Activated CD4-positive, CD25-positive, alpha-beta regulatory T cell treated with anti-CD3 and anti-CD28 coated beads, Interleukin-2, amount 50 U/mL, for 72 hours (primary cell): Measurements from ENCODE around the gene DLGAP3.
"Not testable (repeated sequence)": the region's sequence is repeated elsewhere in the genome, so short reads cannot be mapped to it uniquely, and the experiment has no call there.

Experiments used
- DNase-seq: peaks from one replicate; pipeline ENCODE4 v3.0.0; 2021

DLGAP3 gene

GRCh38 chr1:34929497-34929852, at the start of gene DLGAP3:
Gene DLGAP3, minus strand, starts transcription at chr1:34929650. Its CDS starts 24,267 bp downstream, at chr1:34905383.
- DNase-seq = no peak

- no peak for DNase-seq
Observed at GRCh38 chr1:34978921-34979320, 49.5 kb upstream of the DLGAP3 start.

- no peak for DNase-seq
Observed at GRCh38 chr1:34977858-34978257, 48.4 kb upstream of the DLGAP3 start.

- no peak for DNase-seq
Observed at GRCh38 chr1:34977210-34977471, 47.7 kb upstream of the DLGAP3 start.

GRCh38 chr1:34976384-34977209, 47.1 kb upstream of the DLGAP3 start:
- DNase-seq = no peak

- no peak for DNase-seq
Observed at GRCh38 chr1:34975771-34976170, 46.3 kb upstream of the DLGAP3 start.

GRCh38 chr1:34975338-34975737, 45.9 kb upstream of the DLGAP3 start:
- DNase-seq = no peak

- no peak for DNase-seq
Observed at GRCh38 chr1:34974626-34975025, 45.2 kb upstream of the DLGAP3 start.

GRCh38 chr1:34973326-34973725, 43.9 kb upstream of the DLGAP3 start:
- DNase-seq = no peak

GRCh38 chr1:34970829-34971228, 41.4 kb upstream of the DLGAP3 start:
- DNase-seq = no peak

GRCh38 chr1:34970220-34970735, 40.8 kb upstream of the DLGAP3 start:
- no peak for DNase-seq

- DNase-seq = not testable (repeated sequence)
Observed at GRCh38 chr1:34968297-34968696, 38.8 kb upstream of the DLGAP3 start.

- not testable (repeated sequence) for DNase-seq
Observed at GRCh38 chr1:34967672-34968071, 38.2 kb upstream of the DLGAP3 start.

GRCh38 chr1:34965597-34965996, 36.1 kb upstream of the DLGAP3 start:
- no peak for DNase-seq

- no peak for DNase-seq
Observed at GRCh38 chr1:34950428-34950827, 21.0 kb upstream of the DLGAP3 start.

GRCh38 chr1:34948739-34949138, 19.3 kb upstream of the DLGAP3 start:
- not testable (repeated sequence) for DNase-seq

GRCh38 chr1:34947641-34948314, 18.3 kb upstream of the DLGAP3 start:
- not testable (repeated sequence) for DNase-seq

- DNase-seq = no peak
Observed at GRCh38 chr1:34946211-34946610, 16.8 kb upstream of the DLGAP3 start.

- DNase-seq = not testable (repeated sequence)
Observed at GRCh38 chr1:34941798-34942197, 12.3 kb upstream of the DLGAP3 start.

- DNase-seq = no peak
Observed at GRCh38 chr1:34930702-34931071, 1.2 kb upstream of the DLGAP3 start.

GRCh38 chr1:34929853-34930701, 627 bp upstream of the DLGAP3 start:
- DNase-seq = no peak

- no peak for DNase-seq
Observed at GRCh38 chr1:34928699-34929496, 552 bp downstream of the DLGAP3 start.
